Type B pancreatic cell (in vitro differentiated cells): ENCODE measurements around the gene PARD3B. TPM values are rescaled to one million over a fixed set of nuclear protein-coding genes. Genes with fewer than 3 reads are reported as not detected.

Experiments
- DNase-seq: peaks from one replicate; pipeline ENCODE4 v3.0.0; 2021; ENCODE audit warnings: mixed read lengths; ENCODE audit not compliant: unreplicated experiment; ENCODE audit errors: extremely low spot score
- H3K27ac Mint-ChIP-seq: 2 replicates; pipeline ENCODE4 v1.8.0; 2021; ENCODE audit warnings: mild to moderate bottlenecking, mixed read lengths
- H3K27me3 Mint-ChIP-seq: 2 replicates; pipeline ENCODE4 v1.8.0; 2021; ENCODE audit warnings: mixed read lengths
- H3K36me3 Mint-ChIP-seq: 2 replicates; pipeline ENCODE4 v1.8.0; 2021; ENCODE audit warnings: mixed read lengths
- H3K4me1 Mint-ChIP-seq: one replicate; pipeline ENCODE4 v1.8.0; 2021; ENCODE audit warnings: mixed read lengths; ENCODE audit not compliant: unreplicated experiment
- H3K4me3 Mint-ChIP-seq: 2 replicates; pipeline ENCODE4 v1.8.0; 2021; ENCODE audit warnings: mild to moderate bottlenecking, mixed read lengths
- H3K9me3 Mint-ChIP-seq: 2 replicates; pipeline ENCODE4 v1.8.0; 2021; ENCODE audit warnings: mixed read lengths
- total RNA-seq: library from RNA; stranded (reverse); gene quantifications from 2 replicates; pipeline ENCODE4 v1.2.1, GENCODE V29; 2021; ENCODE audit warnings: low replicate concordance
- TF ChIP-seq, protein P1 (sequence below): fragments of 200-600 bp; sonication (generic); conservative IDR thresholded peaks from 2 replicates; pipeline ENCODE4 v1.5.0; 2021; ENCODE audit warnings: antibody characterized with exemption, mild to moderate bottlenecking

PARD3B gene
- total RNA-seq, 1 donor from 2014 or later, result 15.9 TPM

DNA sequence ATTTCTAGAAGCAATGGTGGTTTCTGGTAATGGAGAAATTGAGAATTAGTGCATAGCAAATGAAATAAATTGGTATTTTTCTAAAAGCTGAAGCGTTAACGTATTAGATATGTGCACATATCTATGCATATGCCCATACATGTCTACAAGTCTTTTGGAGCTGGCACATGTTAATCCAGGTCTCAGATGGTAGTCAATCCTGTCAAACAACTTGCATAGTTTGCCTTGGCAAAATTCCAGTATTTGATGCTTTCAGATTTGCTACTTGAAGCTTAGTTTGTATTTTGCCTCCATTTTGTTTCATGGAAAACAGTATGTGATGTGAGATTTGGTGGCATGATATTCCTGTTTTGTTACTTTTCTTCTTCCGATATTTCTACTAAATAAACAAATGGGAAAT is 304.6 kb downstream of the PARD3B start:
- Mint-ChIP-seq H3K27ac (no peak overlapping the region), H3K9me3 (peaks cover 6% of the 10 kb centered on the region), H3K4me3 (no peak overlapping the region), H3K27me3 (no peaks in the 10 kb centered on the region), H3K4me1 (peaks cover 8% of the 10 kb centered on the region), H3K36me3 (peaks cover 4% of the 10 kb centered on the region)
- no peak for DNase-seq
- TF ChIP-seq, protein P1, sequence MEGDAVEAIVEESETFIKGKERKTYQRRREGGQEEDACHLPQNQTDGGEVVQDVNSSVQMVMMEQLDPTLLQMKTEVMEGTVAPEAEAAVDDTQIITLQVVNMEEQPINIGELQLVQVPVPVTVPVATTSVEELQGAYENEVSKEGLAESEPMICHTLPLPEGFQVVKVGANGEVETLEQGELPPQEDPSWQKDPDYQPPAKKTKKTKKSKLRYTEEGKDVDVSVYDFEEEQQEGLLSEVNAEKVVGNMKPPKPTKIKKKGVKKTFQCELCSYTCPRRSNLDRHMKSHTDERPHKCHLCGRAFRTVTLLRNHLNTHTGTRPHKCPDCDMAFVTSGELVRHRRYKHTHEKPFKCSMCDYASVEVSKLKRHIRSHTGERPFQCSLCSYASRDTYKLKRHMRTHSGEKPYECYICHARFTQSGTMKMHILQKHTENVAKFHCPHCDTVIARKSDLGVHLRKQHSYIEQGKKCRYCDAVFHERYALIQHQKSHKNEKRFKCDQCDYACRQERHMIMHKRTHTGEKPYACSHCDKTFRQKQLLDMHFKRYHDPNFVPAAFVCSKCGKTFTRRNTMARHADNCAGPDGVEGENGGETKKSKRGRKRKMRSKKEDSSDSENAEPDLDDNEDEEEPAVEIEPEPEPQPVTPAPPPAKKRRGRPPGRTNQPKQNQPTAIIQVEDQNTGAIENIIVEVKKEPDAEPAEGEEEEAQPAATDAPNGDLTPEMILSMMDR, result no peak

DNA sequence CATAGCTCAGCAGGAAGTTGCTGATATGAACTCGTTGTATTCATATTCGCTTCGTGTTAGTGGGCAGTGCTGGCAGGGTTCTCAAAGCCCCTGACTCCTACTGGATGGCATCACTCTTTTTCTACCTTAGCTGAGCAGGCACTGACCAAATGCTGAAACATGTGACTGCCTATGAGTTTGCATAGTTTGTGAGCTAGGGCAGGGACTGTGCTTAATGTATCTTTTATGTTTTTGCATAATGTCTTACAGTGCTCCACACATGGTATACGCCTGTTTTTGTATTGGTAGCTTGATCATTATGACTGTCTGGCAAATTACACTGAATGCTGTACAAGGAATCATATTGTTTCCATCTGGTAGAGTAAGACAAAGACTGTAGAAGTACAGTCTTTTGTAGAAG is 305.3 kb downstream of the PARD3B start:
- DNase-seq, result no peak
- Mint-ChIP-seq H3K9me3 (peaks cover 7% of the 10 kb centered on the region), H3K27ac (no peak overlapping the region)

DNA sequence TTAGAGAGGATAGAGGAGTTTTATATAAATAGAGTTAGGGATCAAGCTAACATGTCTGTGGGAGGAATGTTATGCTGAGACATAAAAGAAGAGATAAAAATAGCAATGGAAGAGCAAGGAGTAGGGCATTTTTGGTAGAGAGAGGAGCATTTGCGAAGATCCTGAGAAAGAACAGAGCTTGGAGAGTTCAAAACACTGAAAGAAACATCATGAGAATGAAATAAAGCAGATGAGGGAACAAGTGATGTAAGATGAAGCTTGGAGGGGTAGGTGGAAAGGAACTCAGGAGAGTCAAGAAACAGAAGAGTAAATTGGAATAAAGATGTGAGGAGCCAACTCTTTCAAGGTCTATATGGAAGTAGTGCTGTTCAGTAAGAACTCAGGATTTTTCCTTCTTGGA is 308.6 kb downstream of the PARD3B start:
- H3K9me3 Mint-ChIP-seq, result peaks cover 16% of the 10 kb centered on the region
- peaks cover 4% of the 10 kb centered on the region for H3K36me3 Mint-ChIP-seq
- no peaks in the 10 kb centered on the region for H3K27me3 Mint-ChIP-seq
- H3K27ac Mint-ChIP-seq, result no peak overlapping the region
- DNase-seq, result no peak
- TF ChIP-seq, protein P1, result no peak
- no peak overlapping the region for H3K4me3 Mint-ChIP-seq
- peaks cover 8% of the 10 kb centered on the region for H3K4me1 Mint-ChIP-seq

More for the DNA sequence above, 305.3 kb downstream of the PARD3B start:
- peaks cover 4% of the 10 kb centered on the region for H3K36me3 Mint-ChIP-seq
- no peak overlapping the region for H3K4me3 Mint-ChIP-seq
- peaks cover 8% of the 10 kb centered on the region for H3K4me1 Mint-ChIP-seq
- TF ChIP-seq, protein P1, result no peak
- no peaks in the 10 kb centered on the region for H3K27me3 Mint-ChIP-seq

DNA sequence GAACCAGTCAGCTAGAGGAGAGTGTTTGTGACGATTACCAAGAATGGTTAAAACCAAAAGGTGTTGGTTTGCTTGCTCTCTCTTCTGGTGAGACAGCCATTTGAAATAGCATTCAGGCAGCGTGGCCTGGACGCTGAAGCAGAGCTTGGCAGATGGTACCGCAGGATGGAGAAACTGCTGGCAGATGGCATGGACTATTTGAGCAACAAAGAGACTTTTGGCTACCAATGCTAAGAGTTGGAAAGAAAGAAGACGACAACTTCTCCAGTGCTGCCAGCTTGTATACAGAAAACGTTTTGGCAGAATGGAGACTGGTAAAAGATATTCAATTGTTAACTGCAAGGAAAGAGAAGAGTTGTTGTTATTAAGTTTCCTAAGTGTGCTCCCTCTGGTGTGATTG is 315.0 kb downstream of the PARD3B start:
- Mint-ChIP-seq H3K27ac (no peak overlapping the region), H3K4me1 (no peaks in the 10 kb centered on the region), H3K9me3 (peaks cover 17% of the 10 kb centered on the region), H3K4me3 (no peak overlapping the region), H3K27me3 (no peaks in the 10 kb centered on the region), H3K36me3 (peaks cover 8% of the 10 kb centered on the region)
- TF ChIP-seq, protein P1, result no peak
- no peak for DNase-seq

DNA sequence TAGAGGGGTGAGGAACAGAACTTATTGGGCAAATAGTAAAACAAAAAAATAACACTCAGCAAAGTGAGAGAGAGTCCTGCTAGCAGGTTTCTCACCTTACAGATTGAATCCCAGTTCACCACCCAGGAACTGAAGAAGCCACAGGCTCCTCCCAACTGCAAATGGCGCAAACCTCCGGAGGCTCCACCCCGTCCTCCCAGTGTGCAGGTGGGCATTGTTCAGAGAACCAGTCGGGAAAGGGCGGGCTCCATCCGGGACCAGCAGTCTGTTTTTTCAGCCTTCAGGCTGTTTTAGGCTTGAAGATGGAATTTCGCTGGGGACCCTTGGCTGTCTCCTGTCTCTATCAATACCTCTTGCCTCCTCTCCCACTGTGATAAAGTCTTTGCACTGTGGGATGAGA is 317.5 kb downstream of the PARD3B start:
- no peaks in the 10 kb centered on the region for H3K27me3 Mint-ChIP-seq
- TF ChIP-seq, protein P1, result no peak
- no peak for DNase-seq

DNA sequence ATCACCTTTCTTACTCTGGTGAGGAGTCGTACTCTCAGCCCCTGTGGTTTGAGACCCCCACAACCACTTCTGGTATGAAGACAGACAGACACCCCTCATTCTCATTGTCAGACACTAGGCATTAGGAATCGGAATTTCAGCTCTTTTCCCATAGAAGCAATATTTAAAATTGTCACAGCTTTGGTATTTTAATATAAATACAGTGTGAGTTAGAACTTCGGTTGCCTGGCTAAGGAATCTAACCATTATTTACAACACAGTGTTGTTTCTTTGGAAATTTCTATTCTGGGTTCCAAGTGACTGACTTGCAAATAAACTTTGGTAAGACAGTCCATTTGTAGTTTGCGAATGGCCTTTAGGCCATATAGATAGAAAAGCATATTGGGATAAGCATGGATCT is 318.1 kb downstream of the PARD3B start:
- H3K27me3 Mint-ChIP-seq, result no peaks in the 10 kb centered on the region
- no peak overlapping the region for H3K27ac Mint-ChIP-seq
- H3K9me3 Mint-ChIP-seq, result peaks cover 7% of the 10 kb centered on the region
- H3K4me3 Mint-ChIP-seq, result no peak overlapping the region
- no peaks in the 10 kb centered on the region for H3K4me1 Mint-ChIP-seq
- DNase-seq, result no peak
- peaks cover 8% of the 10 kb centered on the region for H3K36me3 Mint-ChIP-seq
- TF ChIP-seq, protein P1, result no peak

More for the DNA sequence above, 317.5 kb downstream of the PARD3B start:
- Mint-ChIP-seq H3K4me3 (no peak overlapping the region), H3K27ac (no peak overlapping the region), H3K9me3 (peaks cover 7% of the 10 kb centered on the region), H3K36me3 (peaks cover 8% of the 10 kb centered on the region), H3K4me1 (no peaks in the 10 kb centered on the region)
